ENCODE measurements around the gene DRAXIN. TPM values are rescaled to one million over a fixed set of nuclear protein-coding genes. Genes with fewer than 3 reads are reported as not detected.

Gene DRAXIN, protein sequence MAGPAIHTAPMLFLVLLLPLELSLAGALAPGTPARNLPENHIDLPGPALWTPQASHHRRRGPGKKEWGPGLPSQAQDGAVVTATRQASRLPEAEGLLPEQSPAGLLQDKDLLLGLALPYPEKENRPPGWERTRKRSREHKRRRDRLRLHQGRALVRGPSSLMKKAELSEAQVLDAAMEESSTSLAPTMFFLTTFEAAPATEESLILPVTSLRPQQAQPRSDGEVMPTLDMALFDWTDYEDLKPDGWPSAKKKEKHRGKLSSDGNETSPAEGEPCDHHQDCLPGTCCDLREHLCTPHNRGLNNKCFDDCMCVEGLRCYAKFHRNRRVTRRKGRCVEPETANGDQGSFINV
- 0.01 TPM for polyA plus RNA-seq (2012; ENCODE audit: low read depth, missing spikeins)

DNA sequence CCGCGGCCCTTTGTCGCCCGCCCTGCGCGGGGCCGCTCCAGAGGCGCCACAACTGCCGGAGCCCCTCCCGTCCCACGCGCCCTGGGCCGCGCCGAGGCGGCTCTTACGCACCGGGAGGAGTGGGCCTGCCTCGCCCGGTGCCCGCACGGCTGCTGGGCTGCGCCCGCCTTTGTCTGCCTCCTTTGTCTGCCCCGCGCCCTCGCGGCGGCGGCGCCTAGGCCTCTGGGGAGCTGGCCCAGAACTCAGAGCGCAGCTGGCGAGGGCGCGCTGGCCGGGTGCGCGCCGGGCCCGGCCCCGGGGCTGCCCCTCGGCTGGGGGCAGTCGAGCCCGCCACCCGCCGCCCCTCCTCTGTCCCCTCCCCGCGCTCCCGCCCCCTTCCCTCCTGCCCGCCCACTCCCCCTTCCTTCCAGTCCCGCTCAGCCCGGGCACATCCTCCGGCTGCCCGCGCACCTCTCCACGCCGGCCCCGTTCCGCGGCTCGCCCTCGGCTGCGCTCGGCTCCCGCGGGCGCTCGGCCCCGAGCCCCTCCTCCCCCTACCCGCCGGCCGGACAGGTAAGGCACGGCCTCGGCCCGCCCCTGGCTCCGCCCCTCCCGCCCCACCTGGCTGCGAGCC is at the start of gene DRAXIN:
Gene DRAXIN (plus strand): TSS at position 409 of the 613 bp plus-strand sequence. CDS start 14,549 bp downstream, outside the sequence.
- DNase-seq (ENCODE audit: insufficient read length, low spot score), result no peak
- no peak for TF ChIP-seq PAX5 (IDR thresholded peaks at IDR 0.05; ENCODE audit: insufficient read depth, low read length, severe bottlenecking)
- no peak for TF ChIP-seq POLR2AphosphoS5 (IDR thresholded peaks at IDR 0.05; ENCODE audit: low read depth, low read length)
- no peak for TF ChIP-seq SPI1 (IDR thresholded peaks at IDR 0.05; ENCODE audit: low read depth, low read length)
- TF ChIP-seq POLR2A (IDR thresholded peaks at IDR 0.05; ENCODE audit: low read depth, low read length), result no peak
- no peak for TF ChIP-seq POU2F2 (IDR thresholded peaks at IDR 0.05; ENCODE audit: low read depth, low read length)
- TF ChIP-seq TAF1 (IDR thresholded peaks at IDR 0.05; ENCODE audit: low read depth, low read length), result no peak
- no peak for FAIRE-seq

DNA sequence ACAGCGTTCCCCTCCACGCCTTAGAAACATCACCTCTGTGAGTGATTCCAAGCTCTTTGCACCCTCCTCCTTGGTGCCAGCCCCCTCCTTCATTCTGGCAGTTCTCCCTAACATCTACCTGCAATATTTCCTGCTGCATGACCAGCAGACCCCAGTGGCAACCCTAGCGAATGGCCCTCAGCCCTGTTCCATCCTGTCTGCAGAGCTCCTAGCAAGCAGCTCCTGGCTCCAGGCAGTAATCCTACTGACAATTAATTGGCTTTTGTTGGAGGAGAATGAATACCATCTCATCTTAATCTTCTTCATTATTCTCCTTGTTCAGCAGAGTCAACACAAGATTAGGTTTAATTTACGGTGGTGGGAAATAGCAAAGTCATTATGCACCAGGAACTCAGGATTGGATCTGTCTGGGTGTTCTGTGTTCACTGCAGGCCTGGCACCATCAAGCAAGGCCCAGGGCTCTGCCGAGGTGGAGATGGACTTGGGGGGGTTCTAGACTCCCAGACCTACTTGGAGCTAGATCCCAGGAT is 49.7 kb upstream of the DRAXIN start:
- DNase-seq (ENCODE audit: insufficient read length, low spot score) (no peak), FAIRE-seq (no peak)
- no peak for TF ChIP-seq TAF1 (IDR thresholded peaks at IDR 0.05; ENCODE audit: low read depth, low read length)
- no peak for TF ChIP-seq POLR2A (IDR thresholded peaks at IDR 0.05; ENCODE audit: low read depth, low read length)
- no peak for TF ChIP-seq POLR2AphosphoS5 (IDR thresholded peaks at IDR 0.05; ENCODE audit: low read depth, low read length)
- no peak for TF ChIP-seq POU2F2 (IDR thresholded peaks at IDR 0.05; ENCODE audit: low read depth, low read length)
- TF ChIP-seq PAX5 (IDR thresholded peaks at IDR 0.05; ENCODE audit: insufficient read depth, low read length, severe bottlenecking), result no peak
- TF ChIP-seq SPI1 (IDR thresholded peaks at IDR 0.05; ENCODE audit: low read depth, low read length), result no peak

DNA sequence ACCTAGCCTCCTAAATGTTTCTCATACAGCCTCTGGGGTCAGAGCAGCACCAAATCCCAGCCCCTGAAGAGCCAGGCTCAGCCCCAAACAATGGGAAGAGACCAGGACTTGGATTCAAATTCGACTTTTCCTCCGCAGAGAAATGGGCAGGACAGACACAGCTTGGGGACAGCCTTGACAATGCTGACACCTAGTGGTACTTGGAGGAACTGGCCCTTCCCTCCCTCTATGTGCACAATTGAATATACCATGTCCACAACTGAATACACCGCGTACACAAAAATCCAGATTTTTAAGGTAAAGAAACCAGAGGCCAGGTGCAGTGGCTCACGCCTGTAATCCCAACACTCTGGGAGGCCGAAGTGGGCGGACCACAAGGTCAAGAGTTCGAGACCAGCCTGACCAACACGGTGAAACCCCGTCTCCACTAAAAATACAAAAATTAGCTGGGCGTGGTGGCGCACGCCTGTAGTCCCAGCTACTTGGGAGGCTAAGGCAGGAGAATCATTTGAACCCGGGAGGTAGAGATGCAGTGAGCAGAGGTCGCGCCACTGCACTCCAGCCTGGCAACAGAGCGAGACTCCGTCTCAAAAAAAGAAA is 49.0 kb upstream of the DRAXIN start:
- peak; percentile 97 for FAIRE-seq

DNA sequence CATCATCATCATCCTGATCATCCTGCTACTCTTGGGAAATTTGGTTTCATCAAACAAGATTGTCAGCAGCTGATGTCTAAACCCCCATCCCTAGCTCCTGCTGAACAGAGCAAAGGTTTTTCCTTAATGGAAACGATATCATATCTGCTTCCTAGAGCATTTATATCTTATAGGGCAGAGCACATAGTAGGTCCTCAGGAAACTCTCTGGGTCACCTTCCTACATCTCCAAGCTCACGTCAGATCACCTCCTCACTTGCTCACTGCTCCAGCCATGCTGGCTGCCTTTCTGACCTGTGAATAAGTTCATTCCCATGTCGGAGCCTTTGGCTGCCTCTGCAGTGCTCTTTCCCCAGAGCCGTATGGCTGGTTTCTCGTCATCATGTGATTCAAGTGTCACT is 47.7 kb upstream of the DRAXIN start:
- FAIRE-seq (no peak), DNase-seq (ENCODE audit: insufficient read length, low spot score) (no peak)
- TF ChIP-seq SPI1 (IDR thresholded peaks at IDR 0.05; ENCODE audit: low read depth, low read length), result no peak
- no peak for TF ChIP-seq POU2F2 (IDR thresholded peaks at IDR 0.05; ENCODE audit: low read depth, low read length)
- no peak for TF ChIP-seq TAF1 (IDR thresholded peaks at IDR 0.05; ENCODE audit: low read depth, low read length)
- no peak for TF ChIP-seq PAX5 (IDR thresholded peaks at IDR 0.05; ENCODE audit: insufficient read depth, low read length, severe bottlenecking)
- no peak for TF ChIP-seq POLR2AphosphoS5 (IDR thresholded peaks at IDR 0.05; ENCODE audit: low read depth, low read length)
- TF ChIP-seq POLR2A (IDR thresholded peaks at IDR 0.05; ENCODE audit: low read depth, low read length), result no peak

More for the DNA sequence above, 49.0 kb upstream of the DRAXIN start:
- DNase-seq (ENCODE audit: insufficient read length, low spot score), result peak; percentile 75

DNA sequence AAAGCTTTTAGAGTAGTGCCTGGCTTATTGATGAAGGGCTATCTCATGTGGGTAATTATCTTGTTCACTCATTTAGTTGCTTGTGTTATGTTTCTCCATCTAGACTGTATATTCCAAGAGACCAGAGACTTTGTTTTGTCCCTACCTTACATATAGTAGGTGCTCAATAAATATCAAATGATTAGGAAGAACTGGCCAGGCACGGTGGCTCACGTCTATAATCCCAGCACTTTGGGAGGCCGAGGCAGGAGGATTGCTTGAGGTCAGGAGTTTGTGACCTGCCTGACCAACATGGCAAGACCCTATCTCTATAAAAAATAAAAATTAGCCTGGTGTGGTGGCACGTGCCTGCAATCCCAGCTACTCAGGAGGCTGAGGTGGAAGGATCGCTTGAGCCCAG is 46.2 kb upstream of the DRAXIN start:
- no peak for FAIRE-seq
- TF ChIP-seq PAX5 (IDR thresholded peaks at IDR 0.05; ENCODE audit: insufficient read depth, low read length, severe bottlenecking) (no peak), TAF1 (IDR thresholded peaks at IDR 0.05; ENCODE audit: low read depth, low read length) (no peak), POLR2A (IDR thresholded peaks at IDR 0.05; ENCODE audit: low read depth, low read length) (no peak), SPI1 (IDR thresholded peaks at IDR 0.05; ENCODE audit: low read depth, low read length) (no peak), POLR2AphosphoS5 (IDR thresholded peaks at IDR 0.05; ENCODE audit: low read depth, low read length) (no peak), POU2F2 (IDR thresholded peaks at IDR 0.05; ENCODE audit: low read depth, low read length) (no peak)
- no peak for DNase-seq (ENCODE audit: insufficient read length, low spot score)

DNA sequence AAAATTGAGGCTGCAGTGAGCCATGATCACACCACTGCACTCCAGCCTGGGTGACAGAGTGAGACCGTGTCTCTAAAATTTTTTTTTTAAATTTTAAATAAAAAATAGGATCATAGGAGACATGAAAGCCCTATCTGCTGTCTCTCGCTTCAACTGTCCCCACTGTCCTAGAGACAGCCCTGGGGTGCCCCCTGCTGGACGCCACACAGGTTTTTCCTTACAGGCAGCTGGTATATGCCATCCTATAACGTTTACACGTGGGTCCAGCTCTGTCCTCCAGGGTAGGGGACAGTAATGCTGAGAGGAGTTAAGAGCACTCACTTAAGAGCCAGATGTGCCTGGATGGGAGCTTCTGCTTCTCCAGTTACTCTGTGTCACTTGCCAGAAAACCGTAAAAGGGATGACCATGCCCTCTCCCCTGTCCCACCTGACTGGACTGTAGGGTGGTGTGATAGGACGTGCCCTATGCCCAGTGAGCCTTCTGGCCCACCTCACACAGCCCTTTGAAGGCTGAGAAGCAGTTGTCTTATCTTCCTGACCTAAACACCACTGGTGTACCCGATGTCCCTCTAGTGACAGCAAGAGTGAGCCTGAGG is 45.7 kb upstream of the DRAXIN start:
- FAIRE-seq (peak; percentile 58), DNase-seq (ENCODE audit: insufficient read length, low spot score) (peak; percentile 53)
- TF ChIP-seq PAX5 (IDR thresholded peaks at IDR 0.05; ENCODE audit: insufficient read depth, low read length, severe bottlenecking), result no peak

DNA sequence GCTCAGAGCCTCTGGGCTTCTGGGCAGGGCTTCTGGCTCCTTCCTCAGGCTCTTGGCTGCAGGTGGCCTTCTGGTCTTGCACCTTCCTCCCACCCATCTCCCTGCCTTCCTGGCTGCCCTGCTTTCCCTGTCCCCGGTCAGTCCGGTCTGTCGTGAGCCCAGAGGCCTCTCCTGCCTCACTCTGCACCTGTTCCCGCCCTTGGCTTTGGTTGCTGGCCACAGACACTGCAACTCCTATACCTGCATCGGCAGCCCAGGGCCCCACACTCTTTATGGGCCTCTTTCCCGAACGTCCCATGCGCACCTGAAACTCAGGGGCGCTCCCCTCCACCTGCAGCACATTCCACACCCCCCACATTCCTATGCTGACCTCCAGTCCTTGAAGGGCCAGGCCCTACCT is 45.2 kb upstream of the DRAXIN start:
- no peak for DNase-seq (ENCODE audit: insufficient read length, low spot score)
- no peak for FAIRE-seq
- TF ChIP-seq PAX5 (IDR thresholded peaks at IDR 0.05; ENCODE audit: insufficient read depth, low read length, severe bottlenecking) (no peak), SPI1 (IDR thresholded peaks at IDR 0.05; ENCODE audit: low read depth, low read length) (no peak), POU2F2 (IDR thresholded peaks at IDR 0.05; ENCODE audit: low read depth, low read length) (no peak), POLR2AphosphoS5 (IDR thresholded peaks at IDR 0.05; ENCODE audit: low read depth, low read length) (no peak), TAF1 (IDR thresholded peaks at IDR 0.05; ENCODE audit: low read depth, low read length) (no peak), POLR2A (IDR thresholded peaks at IDR 0.05; ENCODE audit: low read depth, low read length) (no peak)

DNA sequence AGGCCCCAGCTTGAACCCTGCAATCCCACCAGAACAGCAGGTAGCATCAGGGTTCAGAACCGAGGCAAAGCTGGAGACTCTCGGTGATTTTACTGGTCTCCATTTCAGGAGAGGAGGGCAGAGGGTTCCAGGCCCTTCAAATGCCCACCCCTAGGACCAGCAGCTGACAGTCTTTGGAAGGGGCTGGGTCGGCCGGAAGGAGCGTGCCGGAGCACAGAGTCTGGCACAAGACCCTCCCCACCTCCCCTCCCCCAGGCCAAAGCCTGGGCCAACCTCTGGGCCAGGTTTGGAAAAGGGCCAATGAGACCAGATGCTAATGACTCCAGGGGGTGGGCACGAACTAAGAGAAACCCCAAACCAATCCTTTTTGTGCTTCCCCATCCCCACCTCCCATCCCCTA is 44.2 kb upstream of the DRAXIN start:
- DNase-seq (ENCODE audit: insufficient read length, low spot score) (no peak), FAIRE-seq (no peak)
- TF ChIP-seq TAF1 (IDR thresholded peaks at IDR 0.05; ENCODE audit: low read depth, low read length) (no peak), POLR2A (IDR thresholded peaks at IDR 0.05; ENCODE audit: low read depth, low read length) (no peak), PAX5 (IDR thresholded peaks at IDR 0.05; ENCODE audit: insufficient read depth, low read length, severe bottlenecking) (no peak), POLR2AphosphoS5 (IDR thresholded peaks at IDR 0.05; ENCODE audit: low read depth, low read length) (no peak), POU2F2 (IDR thresholded peaks at IDR 0.05; ENCODE audit: low read depth, low read length) (no peak)

DNA sequence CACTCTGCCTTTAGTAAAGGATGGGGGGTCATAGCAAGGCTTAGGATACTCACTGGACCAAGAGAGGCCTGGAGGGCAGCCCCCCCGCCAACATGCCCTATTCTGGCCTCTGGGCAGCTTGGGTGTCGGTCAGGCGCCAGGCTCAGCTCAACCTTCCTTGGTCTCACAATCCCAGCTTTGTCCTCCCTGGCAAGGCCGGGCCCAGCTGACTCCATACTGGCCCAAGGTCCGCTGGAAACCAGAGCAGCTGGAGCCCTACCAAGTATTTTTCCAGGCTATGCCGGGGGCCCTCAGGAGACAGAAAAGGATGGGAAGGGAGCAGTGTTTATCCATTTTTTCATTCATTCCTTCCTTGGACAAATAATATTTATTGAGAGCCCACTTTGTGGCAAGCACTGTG is 43.5 kb upstream of the DRAXIN start:
- no peak for TF ChIP-seq POLR2AphosphoS5 (IDR thresholded peaks at IDR 0.05; ENCODE audit: low read depth, low read length)
- TF ChIP-seq POLR2A (IDR thresholded peaks at IDR 0.05; ENCODE audit: low read depth, low read length), result no peak
- no peak for TF ChIP-seq PAX5 (IDR thresholded peaks at IDR 0.05; ENCODE audit: insufficient read depth, low read length, severe bottlenecking)
- TF ChIP-seq POU2F2 (IDR thresholded peaks at IDR 0.05; ENCODE audit: low read depth, low read length), result no peak
- TF ChIP-seq TAF1 (IDR thresholded peaks at IDR 0.05; ENCODE audit: low read depth, low read length), result no peak
- TF ChIP-seq SPI1 (IDR thresholded peaks at IDR 0.05; ENCODE audit: low read depth, low read length), result no peak
- FAIRE-seq, result no peak
- no peak for DNase-seq (ENCODE audit: insufficient read length, low spot score)
